HepG2 (cell line): ENCODE results near the gene POLG2. TPM values are rescaled to one million over a fixed set of nuclear protein-coding genes. Genes with fewer than 3 reads are reported as not detected.

Source experiments
- ATAC-seq: fragments of 200-7000 bp; cut with Tn5 transposase; 3 replicates; pipeline ENCODE4 v1.9.1; 2020; ENCODE audit warnings: mild to moderate bottlenecking, moderate library complexity
- BruUV-seq: library from RNA; stranded (reverse); fragments of 400-500 nt; replicated peaks from 2 replicates; lab custom pipeline; 2021; lab: Mats Ljungman, UMichigan
- CTCF ChIA-PET: fragments of 300-600 bp; formaldehyde crosslinking; extraction: SDS; loops from one replicate; lab custom pipeline; 2021; ENCODE audit warnings: low total read pairs, inconsistent platforms, low intra/inter-chr PET ratio; lab: Yijun Ruan, JAX
- POLR2A ChIA-PET: fragments of 350-600 bp; sonication (Branson Sonifier 250); formaldehyde crosslinking; loops from one replicate; lab custom pipeline; 2020; ENCODE audit warnings: antibody characterized with exemption, inconsistent platforms; lab: Yijun Ruan, JAX
- DNase-seq: peaks from one replicate; pipeline ENCODE4 v3.0.0-alpha.2; 2015; ENCODE audit warnings: low spot score
- FAIRE-seq: peaks from 3 replicates; lab custom pipeline; 2011; peaks lifted over from hg19 to GRCh38; lab: Jason Lieb, UNC
- H2AFZ ChIP-seq: one replicate; pipeline ENCODE4 v1.6.1; 2011; ENCODE audit warnings: low read length, inconsistent platforms
- H3K27ac ChIP-seq: fragments of 300-600 bp; 3 replicates; pipeline ENCODE4 v1.8.0; 2011; ENCODE audit warnings: mixed run types, mild to moderate bottlenecking, mixed read lengths, low read length, inconsistent platforms; ENCODE audit not compliant: insufficient read depth; ENCODE audit errors: extremely low read length
- H3K27me3 ChIP-seq, 2 experiments: fragments of 200-600 bp in 1 of 2; 2 replicates in 1 of 2; 3 replicates in 1 of 2; pipeline versions ENCODE4 v1.6.0 to v1.8.0; 2011; ENCODE audit warnings: low read length in 2 of 2, mild to moderate bottlenecking in 2 of 2, moderate library complexity in 2 of 2, inconsistent platforms in 1 of 2; ENCODE audit not compliant: insufficient read depth in 2 of 2, control insufficient read depth in 1 of 2
- H3K36me3 ChIP-seq, 2 experiments: fragments of 200-600 bp in 1 of 2; replicated peaks in 1 of 2; 2 replicates in 1 of 2; 3 replicates in 1 of 2; pipeline versions ENCODE4 v1.5.1 to v1.8.0; 2011; ENCODE audit warnings: low read length in 2 of 2, inconsistent platforms in 1 of 2; ENCODE audit not compliant: insufficient read depth in 2 of 2, control insufficient read depth in 1 of 2
- H3K4me1 ChIP-seq: 2 replicates; pipeline ENCODE4 v1.5.1; 2012; ENCODE audit warnings: low read length, inconsistent platforms; ENCODE audit not compliant: insufficient read depth
- H3K4me2 ChIP-seq: 2 replicates; pipeline ENCODE4 v1.6.0; 2011; ENCODE audit warnings: low read depth, low read length, inconsistent platforms
- H3K4me3 ChIP-seq, 3 experiments: fragments of 200-600 bp in 1 of 3; sonication (generic), shearing (Covaris generic) in 1 of 3; replicated peaks in 1 of 3; 2 replicates each; pipeline ENCODE4 v1.5.1; 2011 to 2016; ENCODE audit warnings: low read length in 3 of 3, inconsistent platforms in 2 of 3, low read depth in 2 of 3, mild to moderate bottlenecking in 2 of 3, control low read depth in 1 of 3, mixed read lengths in 1 of 3; ENCODE audit not compliant: insufficient read depth in 1 of 3
- H3K79me2 ChIP-seq: one replicate; pipeline ENCODE4 v1.6.1; 2011; ENCODE audit warnings: low read length, inconsistent platforms; ENCODE audit not compliant: insufficient read depth
- H3K9ac ChIP-seq: 2 replicates; pipeline ENCODE4 v1.6.0; 2011; ENCODE audit warnings: mild to moderate bottlenecking, low read depth, low read length, inconsistent platforms; ENCODE audit not compliant: insufficient read depth
- H3K9me3 ChIP-seq: 2 replicates; pipeline ENCODE4 v1.5.1; 2012; ENCODE audit warnings: mild to moderate bottlenecking, low read length
- H4K20me1 ChIP-seq: 2 replicates; pipeline ENCODE4 v1.6.0; 2011; ENCODE audit warnings: inconsistent platforms, mild to moderate bottlenecking, low read length, moderate library complexity; ENCODE audit not compliant: insufficient read depth
- ATAD3A ChIP-seq: sonication (generic); formaldehyde crosslinking; IDR thresholded peaks from 2 replicates; pipeline ENCODE4 v1.4.0; 2020; ENCODE audit warnings: missing genetic modification reagents
- CREB1 ChIP-seq, 2 experiments: fragments of 450-650 bp in 1 of 2; IDR thresholded peaks; 2 replicates each; pipeline ENCODE4 v1.6.1; 2016 to 2017; ENCODE audit warnings: control low read depth in 1 of 2, mild to moderate bottlenecking in 1 of 2, missing compliant biosample characterization in 1 of 2, missing genetic modification characterization in 1 of 2
- DMAP1 ChIP-seq: IDR thresholded peaks from 2 replicates; pipeline ENCODE4 v1.6.1; 2016
- FOXA3 ChIP-seq: IDR thresholded peaks from 2 replicates; pipeline ENCODE4 v1.6.1; 2016; ENCODE audit warnings: missing genetic modification reagents, missing compliant biosample characterization
- KDM1A ChIP-seq: IDR thresholded peaks from 2 replicates; pipeline ENCODE4 v1.6.1; 2016; ENCODE audit warnings: missing compliant biosample characterization
- MEIS2 ChIP-seq: sonication (generic); formaldehyde crosslinking; IDR thresholded peaks from 2 replicates; pipeline ENCODE4 v1.9.0; 2021; ENCODE audit warnings: mild to moderate bottlenecking, missing genetic modification reagents
- MIXL1 ChIP-seq: IDR thresholded peaks from 2 replicates; pipeline ENCODE4 v1.6.1; 2016
- NFATC3 ChIP-seq: sonication (generic); formaldehyde crosslinking; IDR thresholded peaks from 2 replicates; pipeline ENCODE4 v1.5.1; 2020; ENCODE audit warnings: mild to moderate bottlenecking, missing genetic modification reagents
- RBM22 ChIP-seq: fragments of 200-400 bp; formaldehyde crosslinking; optimal IDR thresholded peaks from 2 replicates; pipeline ENCODE3; 2017; ENCODE audit warnings: mild to moderate bottlenecking, low read length, moderate library complexity
- REXO4 ChIP-seq: sonication (generic); formaldehyde crosslinking; IDR thresholded peaks from 2 replicates; pipeline ENCODE4 v1.8.0; 2022; ENCODE audit warnings: missing genetic modification reagents, mild to moderate bottlenecking, borderline replicate concordance
- SIX4 ChIP-seq: sonication (generic); formaldehyde crosslinking; IDR thresholded peaks from 2 replicates; pipeline ENCODE4 v1.4.0; 2020; ENCODE audit warnings: missing genetic modification reagents
- SKI ChIP-seq: fragments of 450-650 bp; IDR thresholded peaks from one replicate; pipeline ENCODE4 v1.6.1; 2018; ENCODE audit warnings: mild to moderate bottlenecking; ENCODE audit not compliant: partially characterized antibody
- TEAD2 ChIP-seq: sonication (generic); formaldehyde crosslinking; IDR thresholded peaks from 2 replicates; pipeline ENCODE4 v1.9.0; 2021; ENCODE audit warnings: missing genetic modification reagents
- ZBTB7A ChIP-seq: sonication (generic); formaldehyde crosslinking; IDR thresholded peaks from 2 replicates; pipeline ENCODE4 v1.8.0; 2022; ENCODE audit warnings: mild to moderate bottlenecking, missing genetic modification reagents
- ZNF354B ChIP-seq: sonication (generic); formaldehyde crosslinking; IDR thresholded peaks from 2 replicates; pipeline ENCODE4 v1.8.0; 2022; ENCODE audit warnings: mild to moderate bottlenecking, missing genetic modification reagents
- ZNF501 ChIP-seq: sonication (generic); formaldehyde crosslinking; IDR thresholded peaks from 2 replicates; pipeline ENCODE4 v1.5.1; 2020; ENCODE audit warnings: mild to moderate bottlenecking, moderate library complexity, missing genetic modification reagents
- ZNF775 ChIP-seq: sonication (generic); formaldehyde crosslinking; IDR thresholded peaks from 2 replicates; pipeline ENCODE4 v1.4.0; 2020; ENCODE audit warnings: missing genetic modification reagents, mild to moderate bottlenecking, moderate library complexity, borderline replicate concordance
- ZNF839 ChIP-seq: sonication (generic); formaldehyde crosslinking; IDR thresholded peaks from 2 replicates; pipeline ENCODE4 v1.4.0; 2020; ENCODE audit warnings: missing genetic modification reagents, mild to moderate bottlenecking, borderline replicate concordance
- WGBS: methylation state at CpG from one replicate; pipeline ENCODE4 v1.1.6; 2017; ENCODE audit warnings: low lambda C conversion rate; 5-methylcytosine and 5-hydroxymethylcytosine counted together
- in situ Hi-C: cut with HindIII; loops from 2 replicates; pipeline ENCODE4 v1.10.0; 2017; ENCODE audit warnings: low pct_unique_long_range_greater_than_20kb; ENCODE audit not compliant: extremely low pct_ligation_motif_present
- intact Hi-C: fragments of 100-400 bp; cut with micrococcal nuclease; formaldehyde crosslinking; loops from one replicate; pipeline ENCODE4 v1.10.0; 2022; ENCODE audit not compliant: unreplicated experiment
- polyA plus RNA-seq, 8 experiments: library from polyadenylated mRNA; depleted of rRNA in 3 of 8; stranded (reverse) in 7 of 8; unstranded in 1 of 8; fragments of >200 nt; fragmentation: Illumina TruSeq in 4 of 8; extraction: Trizol in 4 of 8; gene quantifications; 2 replicates each; pipeline versions ENCODE4 v1.2.1 to v1.2.3, GENCODE V29; 2011 to 2016; ENCODE audit warnings: low read depth in 4 of 8, missing spikeins in 1 of 8, mixed read lengths in 1 of 8; ENCODE audit not compliant: insufficient read depth in 1 of 8
- total RNA-seq, 5 experiments: library from RNA; depleted of rRNA; stranded (reverse); fragments of >200 nt; fragmentation: Illumina TruSeq; extraction: Trizol; gene quantifications; 2 replicates each; pipeline ENCODE4 v1.2.3, GENCODE V29; 2016; ENCODE audit warnings: low read depth in 1 of 5
- TF ChIP-seq, protein P1 (sequence below): IDR thresholded peaks from 2 replicates; pipeline ENCODE4 v1.6.1; 2016
- TF ChIP-seq, protein P2 (sequence below): sonication (generic); formaldehyde crosslinking; IDR thresholded peaks from 2 replicates; pipeline ENCODE4 v1.4.0; 2020; ENCODE audit warnings: missing genetic modification reagents

POLG2 gene
- total and polyA plus RNA-seq, 2 of the 13 experiments (the other 11 are each of a cell fraction or from before 2014, with no cell fraction given) = 21.1 to 25.5 TPM

DNA sequence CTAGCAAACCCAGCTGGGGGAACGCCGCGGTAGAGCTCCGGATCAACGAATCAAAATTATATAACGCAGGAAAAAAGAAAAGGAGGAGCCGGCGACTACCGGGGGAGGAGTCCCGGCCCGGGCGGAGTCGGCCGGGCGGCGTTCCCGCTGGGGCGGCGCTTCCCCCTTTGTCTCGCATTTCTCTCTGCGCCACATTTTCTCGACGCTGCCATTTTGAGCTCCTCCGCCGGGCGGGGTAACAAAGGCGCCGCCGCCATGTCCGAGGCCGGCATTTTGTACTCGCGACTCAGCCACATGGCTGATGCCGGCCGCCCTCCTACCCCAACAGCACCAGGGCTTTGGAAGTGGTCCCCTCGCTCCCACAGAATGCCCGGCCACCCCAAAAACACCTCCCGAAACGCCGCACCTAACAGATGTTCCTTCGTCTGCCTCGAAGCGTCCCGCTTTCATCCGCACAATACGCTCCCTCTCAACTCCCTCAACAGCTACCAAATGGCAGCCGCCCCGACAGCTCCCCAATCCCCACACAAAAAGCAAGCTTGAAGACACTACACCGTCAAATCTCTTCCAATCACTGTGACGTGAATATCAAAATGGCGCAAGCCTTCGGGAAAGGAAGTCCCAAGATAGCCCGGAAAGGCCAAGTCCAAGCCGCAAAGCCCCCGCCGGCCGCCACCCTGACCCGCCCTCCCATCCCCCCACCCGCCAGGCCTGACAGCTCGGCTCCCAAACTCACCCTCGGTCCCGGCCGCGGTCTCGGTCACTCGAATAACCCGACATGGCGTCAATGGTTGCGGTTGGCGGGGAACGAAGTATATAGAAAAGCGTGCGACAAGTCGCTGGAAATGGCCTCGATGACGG lies 8.7 kb upstream of the POLG2 start (continued):
- TF ChIP-seq ZNF839 = no peak
- peak; percentile 72 for TF ChIP-seq RBM22
- no peak for TF ChIP-seq ATAD3A
- TF ChIP-seq NFATC3 (CRISPR knock-in tag) = 0 out of 2 replicates have a peak, but pooled peaks have one; percentile 46
- TF ChIP-seq KDM1A = no peak
- peak; percentile 57; the same call in 1 of the 2 replicates for TF ChIP-seq SIX4
- TF ChIP-seq SKI = peak; percentile 37
- 0 out of 2 replicates have a peak, but pooled peaks have one; percentile 26 for TF ChIP-seq ZNF354B (CRISPR knock-in tag)
- TF ChIP-seq REXO4 = no peak
- TF ChIP-seq ZBTB7A (CRISPR knock-in tag) = peak; percentile 29; the same call in 1 of the 2 replicates
- peak; percentile 91 for TF ChIP-seq DMAP1 (CRISPR knock-in tag)
- no peak for TF ChIP-seq CREB1 (IDR thresholded peaks at IDR 0.05)
- TF ChIP-seq CREB1 (CRISPR knock-in tag; IDR thresholded peaks at IDR 0.05) = peak; percentile 56; the same call in 1 of the 2 replicates

DNA sequence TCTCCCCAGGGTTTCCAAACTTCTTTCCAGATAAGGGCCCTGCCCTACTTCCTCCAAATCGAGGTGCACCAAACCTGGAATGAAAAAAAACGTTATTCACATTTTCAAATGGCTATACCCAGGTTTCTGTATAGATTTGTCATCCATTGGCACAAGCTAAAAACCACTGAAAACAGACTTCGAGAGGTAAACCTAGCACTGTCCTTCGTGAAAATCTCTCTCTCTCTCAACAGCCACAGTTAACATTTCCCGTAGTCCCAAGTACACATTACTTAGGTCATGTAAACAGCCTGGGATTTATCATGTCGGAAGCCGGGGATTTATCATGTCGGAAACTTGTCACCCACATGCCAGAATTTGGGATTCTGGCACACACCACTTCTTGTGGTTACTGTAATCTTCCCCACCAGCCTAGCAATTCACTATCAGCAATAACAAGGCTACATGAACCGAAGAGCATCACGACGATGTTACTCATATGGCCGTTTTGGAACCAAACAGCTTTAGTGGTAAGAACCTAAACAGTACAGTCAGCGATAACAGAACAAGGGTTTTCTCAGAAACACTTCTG lies 8.0 kb upstream of the POLG2 start:
- BruUV-seq = no TSS peak
- no peak for ATAC-seq
- TF ChIP-seq, protein P1, sequence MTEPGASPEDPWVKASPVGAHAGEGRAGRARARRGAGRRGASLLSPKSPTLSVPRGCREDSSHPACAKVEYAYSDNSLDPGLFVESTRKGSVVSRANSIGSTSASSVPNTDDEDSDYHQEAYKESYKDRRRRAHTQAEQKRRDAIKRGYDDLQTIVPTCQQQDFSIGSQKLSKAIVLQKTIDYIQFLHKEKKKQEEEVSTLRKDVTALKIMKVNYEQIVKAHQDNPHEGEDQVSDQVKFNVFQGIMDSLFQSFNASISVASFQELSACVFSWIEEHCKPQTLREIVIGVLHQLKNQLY (CRISPR knock-in tag) = no peak
- TF ChIP-seq, protein P2, sequence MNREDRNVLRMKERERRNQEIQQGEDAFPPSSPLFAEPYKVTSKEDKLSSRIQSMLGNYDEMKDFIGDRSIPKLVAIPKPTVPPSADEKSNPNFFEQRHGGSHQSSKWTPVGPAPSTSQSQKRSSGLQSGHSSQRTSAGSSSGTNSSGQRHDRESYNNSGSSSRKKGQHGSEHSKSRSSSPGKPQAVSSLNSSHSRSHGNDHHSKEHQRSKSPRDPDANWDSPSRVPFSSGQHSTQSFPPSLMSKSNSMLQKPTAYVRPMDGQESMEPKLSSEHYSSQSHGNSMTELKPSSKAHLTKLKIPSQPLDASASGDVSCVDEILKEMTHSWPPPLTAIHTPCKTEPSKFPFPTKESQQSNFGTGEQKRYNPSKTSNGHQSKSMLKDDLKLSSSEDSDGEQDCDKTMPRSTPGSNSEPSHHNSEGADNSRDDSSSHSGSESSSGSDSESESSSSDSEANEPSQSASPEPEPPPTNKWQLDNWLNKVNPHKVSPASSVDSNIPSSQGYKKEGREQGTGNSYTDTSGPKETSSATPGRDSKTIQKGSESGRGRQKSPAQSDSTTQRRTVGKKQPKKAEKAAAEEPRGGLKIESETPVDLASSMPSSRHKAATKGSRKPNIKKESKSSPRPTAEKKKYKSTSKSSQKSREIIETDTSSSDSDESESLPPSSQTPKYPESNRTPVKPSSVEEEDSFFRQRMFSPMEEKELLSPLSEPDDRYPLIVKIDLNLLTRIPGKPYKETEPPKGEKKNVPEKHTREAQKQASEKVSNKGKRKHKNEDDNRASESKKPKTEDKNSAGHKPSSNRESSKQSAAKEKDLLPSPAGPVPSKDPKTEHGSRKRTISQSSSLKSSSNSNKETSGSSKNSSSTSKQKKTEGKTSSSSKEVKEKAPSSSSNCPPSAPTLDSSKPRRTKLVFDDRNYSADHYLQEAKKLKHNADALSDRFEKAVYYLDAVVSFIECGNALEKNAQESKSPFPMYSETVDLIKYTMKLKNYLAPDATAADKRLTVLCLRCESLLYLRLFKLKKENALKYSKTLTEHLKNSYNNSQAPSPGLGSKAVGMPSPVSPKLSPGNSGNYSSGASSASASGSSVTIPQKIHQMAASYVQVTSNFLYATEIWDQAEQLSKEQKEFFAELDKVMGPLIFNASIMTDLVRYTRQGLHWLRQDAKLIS (CRISPR knock-in tag) = no peak
- no peak for TF ChIP-seq TEAD2 (CRISPR knock-in tag)
- peak; percentile 83 for TF ChIP-seq FOXA3
- peak; percentile 83 for TF ChIP-seq ZNF501 (CRISPR knock-in tag)
- no peak for TF ChIP-seq MEIS2
- no peak for TF ChIP-seq ZNF775 (CRISPR knock-in tag)
- 0 out of 2 replicates have a peak, but pooled peaks have one; percentile 34 for TF ChIP-seq MIXL1 (CRISPR knock-in tag)

More for the DNA sequence above, 8.0 kb upstream of the POLG2 start:
- peak overlapping the region; percentile 99 for H3K27ac ChIP-seq
- peak overlapping the region; percentile 100 for H3K9ac ChIP-seq
- H3K9me3 ChIP-seq = no peaks in the 10 kb centered on the region
- ChIA-PET CTCF (no interaction called here), POLR2A (interaction anchor here (0.6 to 4.1 kb wide), 28 partner anchors 9 to 731 kb away, joined by 3 to 202 read pairs (median 4); partner anchors contain the start of genes CCDC47, DDX42, LRRC37A3 and PECAM1)
- peaks cover 62% of the 10 kb centered on the region for H3K4me1 ChIP-seq
- peaks cover 0 to 3% of the 10 kb centered on the region in 2 experiments; a peak in 1 of 5 replicates for H3K27me3 ChIP-seq
- peak overlapping the region; percentile 94 to 100 (median 99) for H3K4me3 ChIP-seq
- WGBS = 2% methylated on average over 13 of the region's 13 CpGs
- peaks cover 28 to 60% of the 10 kb centered on the region in 2 experiments for H3K36me3 ChIP-seq
- in situ Hi-C loops (loop anchor here (10.0 kb wide), 1 partner anchor 660 kb away; the partner anchor contains the start of gene SMARCD2), intact Hi-C loops (loop anchor here (1.0 to 5.0 kb wide), 2 partner anchors 8 to 157 kb away; partner anchors contain the start of genes POLG2 and SMURF2)
- FAIRE-seq = no peak
- no peak overlapping the region for H2AFZ ChIP-seq
- peak overlapping the region; percentile 79 for H3K4me2 ChIP-seq
- DNase-seq = peak; percentile 42
- H3K79me2 ChIP-seq = peaks cover 62% of the 10 kb centered on the region
- peaks cover 64% of the 10 kb centered on the region for H4K20me1 ChIP-seq
